ENCODE measurements around the gene CYTH3.

CYTH3 gene

GRCh38 chr7:6167004-6167551 lies 105.3 kb downstream of the CYTH3 start:
- Histone ChIP-seq H3F3A (ENCODE audit: insufficient read depth) (no peaks in the 10 kb centered on the region), H3K27ac (ENCODE audit: low read depth, low read length) (no peak overlapping the region), H3K9me2 (replicated peaks; ENCODE audit: insufficient read depth, low read length) (no peaks in the 10 kb centered on the region), H4K20me1 (ENCODE audit: low read depth, low read length) (no peaks in the 10 kb centered on the region), H3K27me3 (ENCODE audit: low read length) (no peaks in the 10 kb centered on the region), H3K9ac (ENCODE audit: low read length) (no peak overlapping the region), H2AFZ (ENCODE audit: low read depth, low read length, severe bottlenecking) (no peak overlapping the region), H3K4me3 (ENCODE audit: insufficient read depth, low read length, poor library complexity, severe bottlenecking) (no peak overlapping the region), H3K9me3 (ENCODE audit: insufficient read depth, low read length) (no peaks in the 10 kb centered on the region), H3K4me2 (ENCODE audit: low read depth, low read length, poor library complexity, severe bottlenecking) (no peak overlapping the region), H3K79me2 (ENCODE audit: insufficient read depth, low read length) (no peaks in the 10 kb centered on the region), H3K36me3 (ENCODE audit: low read length) (no peaks in the 10 kb centered on the region)
- TF ChIP-seq, protein P1, sequence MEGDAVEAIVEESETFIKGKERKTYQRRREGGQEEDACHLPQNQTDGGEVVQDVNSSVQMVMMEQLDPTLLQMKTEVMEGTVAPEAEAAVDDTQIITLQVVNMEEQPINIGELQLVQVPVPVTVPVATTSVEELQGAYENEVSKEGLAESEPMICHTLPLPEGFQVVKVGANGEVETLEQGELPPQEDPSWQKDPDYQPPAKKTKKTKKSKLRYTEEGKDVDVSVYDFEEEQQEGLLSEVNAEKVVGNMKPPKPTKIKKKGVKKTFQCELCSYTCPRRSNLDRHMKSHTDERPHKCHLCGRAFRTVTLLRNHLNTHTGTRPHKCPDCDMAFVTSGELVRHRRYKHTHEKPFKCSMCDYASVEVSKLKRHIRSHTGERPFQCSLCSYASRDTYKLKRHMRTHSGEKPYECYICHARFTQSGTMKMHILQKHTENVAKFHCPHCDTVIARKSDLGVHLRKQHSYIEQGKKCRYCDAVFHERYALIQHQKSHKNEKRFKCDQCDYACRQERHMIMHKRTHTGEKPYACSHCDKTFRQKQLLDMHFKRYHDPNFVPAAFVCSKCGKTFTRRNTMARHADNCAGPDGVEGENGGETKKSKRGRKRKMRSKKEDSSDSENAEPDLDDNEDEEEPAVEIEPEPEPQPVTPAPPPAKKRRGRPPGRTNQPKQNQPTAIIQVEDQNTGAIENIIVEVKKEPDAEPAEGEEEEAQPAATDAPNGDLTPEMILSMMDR (IDR thresholded peaks at IDR 0.05; ENCODE audit: insufficient read depth, low read length, poor library complexity, severe bottlenecking), result no peak
- TF ChIP-seq EZH2phosphoT487 (conservative IDR thresholded peaks at IDR 0.05; ENCODE audit: low read length), result no peak

- Histone ChIP-seq H3K9ac (ENCODE audit: low read length) (no peak overlapping the region), H4K20me1 (ENCODE audit: low read depth, low read length) (no peaks in the 10 kb centered on the region), H3K9me2 (replicated peaks; ENCODE audit: insufficient read depth, low read length) (no peaks in the 10 kb centered on the region), H3K36me3 (ENCODE audit: low read length) (no peaks in the 10 kb centered on the region), H2AFZ (ENCODE audit: low read depth, low read length, severe bottlenecking) (no peak overlapping the region), H3K4me2 (ENCODE audit: low read depth, low read length, poor library complexity, severe bottlenecking) (no peak overlapping the region), H3K4me3 (ENCODE audit: insufficient read depth, low read length, poor library complexity, severe bottlenecking) (no peak overlapping the region), H3F3A (ENCODE audit: insufficient read depth) (no peaks in the 10 kb centered on the region), H3K79me2 (ENCODE audit: insufficient read depth, low read length) (no peaks in the 10 kb centered on the region), H3K27me3 (ENCODE audit: low read length) (no peaks in the 10 kb centered on the region), H3K27ac (ENCODE audit: low read depth, low read length) (no peak overlapping the region), H3K9me3 (ENCODE audit: insufficient read depth, low read length) (no peaks in the 10 kb centered on the region)
- TF ChIP-seq, protein P1 (IDR thresholded peaks at IDR 0.05; ENCODE audit: insufficient read depth, low read length, poor library complexity, severe bottlenecking), result no peak
- TF ChIP-seq EZH2phosphoT487 (conservative IDR thresholded peaks at IDR 0.05; ENCODE audit: low read length), result no peak
These were observed 106.0 kb downstream of the CYTH3 start for GRCh38 chr7:6166443-6166891.

GRCh38 chr7:6165521-6166320 lies 106.7 kb downstream of the CYTH3 start:
- H3K79me2 ChIP-seq (ENCODE audit: insufficient read depth, low read length), result no peaks in the 10 kb centered on the region
- 0 out of 2 replicates have a peak, but pooled peaks cover 5% of the 10 kb centered on the region for H3F3A ChIP-seq (ENCODE audit: insufficient read depth)
- H4K20me1 ChIP-seq (ENCODE audit: low read depth, low read length), result 0 out of 2 replicates have a peak, but pooled peaks cover 4% of the 10 kb centered on the region
- H3K9me3 ChIP-seq (ENCODE audit: insufficient read depth, low read length), result no peaks in the 10 kb centered on the region
- H3K27me3 ChIP-seq (ENCODE audit: low read length), result no peaks in the 10 kb centered on the region
- H3K4me3 ChIP-seq (ENCODE audit: insufficient read depth, low read length, poor library complexity, severe bottlenecking), result no peak overlapping the region
- H3K27ac ChIP-seq (ENCODE audit: low read depth, low read length), result no peak overlapping the region
- peaks cover 6% of the 10 kb centered on the region; the same call in 1 of the 2 replicates for H3K36me3 ChIP-seq (ENCODE audit: low read length)
- no peak overlapping the region for H3K4me2 ChIP-seq (ENCODE audit: low read depth, low read length, poor library complexity, severe bottlenecking)
- H3K9ac ChIP-seq (ENCODE audit: low read length), result no peak overlapping the region
- no peaks in the 10 kb centered on the region for H3K9me2 ChIP-seq (replicated peaks; ENCODE audit: insufficient read depth, low read length)
- H2AFZ ChIP-seq (ENCODE audit: low read depth, low read length, severe bottlenecking), result no peak overlapping the region
- no peak for TF ChIP-seq EZH2phosphoT487 (conservative IDR thresholded peaks at IDR 0.05; ENCODE audit: low read length)
- TF ChIP-seq, protein P1 (IDR thresholded peaks at IDR 0.05; ENCODE audit: insufficient read depth, low read length, poor library complexity, severe bottlenecking), result no peak

Data from SU-DHL-6 (cell line).